Activated CD4-positive, alpha-beta T cell treated with anti-CD3 and anti-CD28 coated beads, Interleukin-2, amount 10 ng/mL, durations not matched to agents 7 days and 5 days (primary cell): ENCODE data around the gene TAF1A. TPM values are rescaled to one million over a fixed set of nuclear protein-coding genes. Genes with fewer than 3 reads are reported as not detected.
A peak's percentile ranks its signal among the peaks of the same experiment; 100 is the strongest.
"Not testable (repeated sequence)": the region's sequence is repeated elsewhere in the genome, so short reads cannot be mapped to it uniquely, and the experiment has no call there.

Source experiments
- CTCF ChIA-PET: fragments of 350-600 bp; sonication (Branson Sonifier 250); formaldehyde crosslinking; loops from one replicate; lab custom pipeline; 2021; ENCODE audit warnings: antibody characterized with exemption; lab: Charles Lee
- POLR2A ChIA-PET: fragments of 350-600 bp; sonication (Branson Sonifier 250); formaldehyde crosslinking; loops from one replicate; lab custom pipeline; 2021; ENCODE audit warnings: antibody characterized with exemption; lab: Charles Lee
- DNase-seq: peaks from one replicate; pipeline ENCODE4 v3.0.0-alpha.2; 2020
- H3K27ac Mint-ChIP-seq: one replicate; pipeline ENCODE4 v1.8.0; 2021; ENCODE audit warnings: mild to moderate bottlenecking, moderate library complexity, mixed read lengths
- H3K27me3 Mint-ChIP-seq: one replicate; pipeline ENCODE4 v1.8.0; 2021; ENCODE audit warnings: mixed read lengths
- H3K36me3 Mint-ChIP-seq: one replicate; pipeline ENCODE4 v1.8.0; 2021; ENCODE audit warnings: low read depth, mixed read lengths
- H3K4me1 Mint-ChIP-seq: one replicate; pipeline ENCODE4 v1.8.0; 2021; ENCODE audit warnings: mixed read lengths
- H3K4me3 Mint-ChIP-seq: one replicate; pipeline ENCODE4 v1.8.0; 2021; ENCODE audit warnings: mild to moderate bottlenecking, moderate library complexity, mixed read lengths
- H3K9me3 Mint-ChIP-seq: one replicate; pipeline ENCODE4 v1.8.0; 2021; ENCODE audit warnings: mixed read lengths
- total RNA-seq, 2 experiments: library from RNA; stranded (reverse); gene quantifications; one replicate each; pipeline ENCODE4 v1.2.3, GENCODE V29; 2021

The TAF1A gene
- total RNA-seq, 2 experiments from 2014 or later, result 10.0 to 10.6 TPM

GRCh38 chr1:222618001-222618879 lies 28.5 kb upstream of the TAF1A start, which contains the start of gene MIA3:
Gene MIA3, plus strand, starts transcription at chr1:222618097. Its CDS starts 14 bp downstream, at chr1:222618111.
- no peaks in the 10 kb centered on the region for H3K9me3 Mint-ChIP-seq
- peak within 1 kb of the TSS; percentile 92 for H3K27ac Mint-ChIP-seq
- POLR2A ChIA-PET, result no interaction called here
- peaks cover 25% of the 10 kb centered on the region for H3K4me1 Mint-ChIP-seq
- peak within 1 kb of the TSS; percentile 81 for H3K4me3 Mint-ChIP-seq
- peak; percentile 84 for DNase-seq
- peaks cover 11% of the 10 kb centered on the region for H3K36me3 Mint-ChIP-seq
- H3K27me3 Mint-ChIP-seq, result peaks cover 22% of the 10 kb centered on the region
- CTCF ChIA-PET, result no interaction called here

- ChIA-PET CTCF (no interaction called here), POLR2A (no interaction called here)
- peak overlapping the region; percentile 92 for H3K27ac Mint-ChIP-seq
- no peaks in the 10 kb centered on the region for H3K9me3 Mint-ChIP-seq
- peaks cover 4% of the 10 kb centered on the region for H3K36me3 Mint-ChIP-seq
- H3K27me3 Mint-ChIP-seq, result peaks cover 27% of the 10 kb centered on the region
- peaks cover 25% of the 10 kb centered on the region for H3K4me1 Mint-ChIP-seq
- H3K4me3 Mint-ChIP-seq, result peak overlapping the region; percentile 81
- peak; percentile 92 for DNase-seq
Observed at GRCh38 chr1:222617367-222617951, 27.7 kb upstream of the TAF1A start.

- Mint-ChIP-seq H3K36me3 (no peaks in the 10 kb centered on the region), H3K27ac (no peak overlapping the region), H3K27me3 (peaks cover 34% of the 10 kb centered on the region), H3K4me1 (peaks cover 25% of the 10 kb centered on the region), H3K4me3 (peak overlapping the region; percentile 81), H3K9me3 (no peaks in the 10 kb centered on the region)
- POLR2A ChIA-PET, result no interaction called here
- CTCF ChIA-PET, result interaction anchor here (0.5 to 0.6 kb wide), 3 partner anchors 8 to 152 kb away, joined by 3 to 4 read pairs (median 3); no protein-coding TSS in a partner anchor
- no peak for DNase-seq
Observed at GRCh38 chr1:222616525-222616924, 26.8 kb upstream of the TAF1A start.

- POLR2A ChIA-PET, result no interaction called here
- Mint-ChIP-seq H3K9me3 (peaks cover 5% of the 10 kb centered on the region), H3K27ac (no peak overlapping the region), H3K27me3 (peaks cover 58% of the 10 kb centered on the region), H3K4me3 (no peak overlapping the region), H3K4me1 (peaks cover 7% of the 10 kb centered on the region), H3K36me3 (no peaks in the 10 kb centered on the region)
- CTCF ChIA-PET, result no interaction called here
- no peak for DNase-seq
Observed at GRCh38 chr1:222613627-222614026, 23.9 kb upstream of the TAF1A start.

GRCh38 chr1:222610728-222611127 lies 21.0 kb upstream of the TAF1A start:
- DNase-seq, result no peak
- ChIA-PET CTCF (no interaction called here), POLR2A (no interaction called here)
- H3K9me3 Mint-ChIP-seq, result peaks cover 6% of the 10 kb centered on the region
- H3K36me3 Mint-ChIP-seq, result no peaks in the 10 kb centered on the region
- H3K4me1 Mint-ChIP-seq, result no peaks in the 10 kb centered on the region
- peaks cover 55% of the 10 kb centered on the region for H3K27me3 Mint-ChIP-seq
- H3K4me3 Mint-ChIP-seq, result no peak overlapping the region
- no peak overlapping the region for H3K27ac Mint-ChIP-seq

GRCh38 chr1:222609111-222609510 lies 19.4 kb upstream of the TAF1A start:
- CTCF ChIA-PET, POLR2A ChIA-PET, H3K4me3 Mint-ChIP-seq: not testable (repeated sequence)

GRCh38 chr1:222606757-222607156 lies 17.0 kb upstream of the TAF1A start:
- Mint-ChIP-seq H3K9me3 (peaks cover 6% of the 10 kb centered on the region), H3K36me3 (no peaks in the 10 kb centered on the region), H3K4me1 (no peaks in the 10 kb centered on the region), H3K27me3 (peaks cover 28% of the 10 kb centered on the region), H3K4me3 (no peak overlapping the region), H3K27ac (no peak overlapping the region)
- DNase-seq, result no peak
- ChIA-PET CTCF (interaction anchor here (0.6 kb wide), 1 partner anchor 934 kb away, joined by 3 read pairs; no protein-coding TSS in a partner anchor), POLR2A (no interaction called here)

More at GRCh38 chr1:222609111-222609510, 19.4 kb upstream of the TAF1A start:
- H3K9me3 Mint-ChIP-seq, DNase-seq, H3K36me3 Mint-ChIP-seq, H3K27ac Mint-ChIP-seq, H3K4me1 Mint-ChIP-seq: not testable (repeated sequence)
- H3K27me3 Mint-ChIP-seq, result peaks cover 44% of the 10 kb centered on the region

- CTCF ChIA-PET, result no interaction called here
- H3K27me3 Mint-ChIP-seq, result peaks cover 2% of the 10 kb centered on the region
- POLR2A ChIA-PET, result no interaction called here
- DNase-seq, result no peak
- no peaks in the 10 kb centered on the region for H3K36me3 Mint-ChIP-seq
- no peak overlapping the region for H3K4me3 Mint-ChIP-seq
- no peaks in the 10 kb centered on the region for H3K9me3 Mint-ChIP-seq
- no peaks in the 10 kb centered on the region for H3K4me1 Mint-ChIP-seq
- H3K27ac Mint-ChIP-seq, result no peak overlapping the region
Observed at GRCh38 chr1:222601257-222601656, 11.5 kb upstream of the TAF1A start.

GRCh38 chr1:222600281-222600680 lies 10.5 kb upstream of the TAF1A start:
- ChIA-PET POLR2A (no interaction called here), CTCF (interaction anchor here (0.9 kb wide), 1 partner anchor 16 kb away, joined by 4 read pairs; no protein-coding TSS in a partner anchor)
- H3K9me3 Mint-ChIP-seq, result no peaks in the 10 kb centered on the region
- no peak overlapping the region for H3K4me3 Mint-ChIP-seq
- H3K36me3 Mint-ChIP-seq, result no peaks in the 10 kb centered on the region
- no peak overlapping the region for H3K27ac Mint-ChIP-seq
- H3K27me3 Mint-ChIP-seq, result peaks cover 2% of the 10 kb centered on the region
- no peaks in the 10 kb centered on the region for H3K4me1 Mint-ChIP-seq
- DNase-seq, result no peak

GRCh38 chr1:222596696-222597095 lies 7.0 kb upstream of the TAF1A start:
- no peak overlapping the region for H3K4me3 Mint-ChIP-seq
- H3K4me1 Mint-ChIP-seq, result no peaks in the 10 kb centered on the region
- H3K36me3 Mint-ChIP-seq, result no peaks in the 10 kb centered on the region
- DNase-seq, result no peak
- CTCF ChIA-PET, result no interaction called here
- H3K27ac Mint-ChIP-seq, result no peak overlapping the region
- H3K27me3 Mint-ChIP-seq, result peaks cover 3% of the 10 kb centered on the region
- POLR2A ChIA-PET, result interaction anchor here (0.6 kb wide), 1 partner anchor 177 kb away, joined by 3 read pairs; no protein-coding TSS in a partner anchor
- H3K9me3 Mint-ChIP-seq, result no peaks in the 10 kb centered on the region

- Mint-ChIP-seq H3K27ac (no peak overlapping the region), H3K4me3 (no peak overlapping the region), H3K27me3 (peaks cover 2% of the 10 kb centered on the region), H3K36me3 (no peaks in the 10 kb centered on the region), H3K4me1 (peaks cover 12% of the 10 kb centered on the region), H3K9me3 (no peaks in the 10 kb centered on the region)
- ChIA-PET CTCF (interaction anchor here (0.8 kb wide), 1 partner anchor 68 kb away, joined by 4 read pairs; no protein-coding TSS in a partner anchor), POLR2A (no interaction called here)
- no peak for DNase-seq
Observed at GRCh38 chr1:222594789-222595188, 5.1 kb upstream of the TAF1A start.

- Mint-ChIP-seq H3K36me3 (peaks cover 5% of the 10 kb centered on the region), H3K4me1 (peaks cover 32% of the 10 kb centered on the region), H3K27me3 (peaks cover 2% of the 10 kb centered on the region), H3K4me3 (no peak overlapping the region), H3K9me3 (no peaks in the 10 kb centered on the region), H3K27ac (no peak overlapping the region)
- DNase-seq, result no peak
- ChIA-PET CTCF (no interaction called here), POLR2A (interaction anchor here (0.6 kb wide), 1 partner anchor 128 kb away, joined by 3 read pairs; no protein-coding TSS in a partner anchor)
Observed at GRCh38 chr1:222592171-222592570, 2.4 kb upstream of the TAF1A start.

- Mint-ChIP-seq H3K9me3 (no peaks in the 10 kb centered on the region), H3K4me1 (peaks cover 44% of the 10 kb centered on the region), H3K27ac (no peak overlapping the region), H3K4me3 (peak overlapping the region; percentile 32), H3K27me3 (peaks cover 2% of the 10 kb centered on the region), H3K36me3 (peaks cover 16% of the 10 kb centered on the region)
- ChIA-PET POLR2A (no interaction called here), CTCF (interaction anchor here (1.1 kb wide), 1 partner anchor 46 kb away, joined by 3 read pairs; no protein-coding TSS in a partner anchor)
- no peak for DNase-seq
Observed at GRCh38 chr1:222588135-222588534, 1.6 kb downstream of the TAF1A start.
